NCI-H1092 (cell line): ENCODE measurements around the gene SSBP2.

Experiments used
- DNase-seq: peaks from one replicate; lab custom pipeline; 2025; lab: John Stamatoyannopoulos, UW

SSBP2 gene

GRCh38 chr5:81751009-81751835 is at the start of gene SSBP2:
TSS of gene SSBP2 (minus strand) at chr5:81751097. CDS start at chr5:81751042, 55 bp downstream.
- DNase-seq = peak; percentile 96

GRCh38 chr5:81795666-81796065 is 44.8 kb upstream of the SSBP2 start:
- no peak for DNase-seq

- no peak for DNase-seq
These were observed 43.3 kb upstream of the SSBP2 start for GRCh38 chr5:81794226-81794625.

GRCh38 chr5:81790336-81790735 is 39.4 kb upstream of the SSBP2 start:
- no peak for DNase-seq

- DNase-seq = no peak
These were observed 38.1 kb upstream of the SSBP2 start for GRCh38 chr5:81789033-81789432.

- DNase-seq = no peak
These were observed 37.4 kb upstream of the SSBP2 start for GRCh38 chr5:81788329-81788728.

GRCh38 chr5:81787474-81788242 is 36.8 kb upstream of the SSBP2 start:
- no peak for DNase-seq

- DNase-seq = no peak
These were observed 36.1 kb upstream of the SSBP2 start for GRCh38 chr5:81786991-81787390.

GRCh38 chr5:81786496-81786895 is 35.6 kb upstream of the SSBP2 start:
- DNase-seq = no peak

- DNase-seq = no peak
These were observed 34.4 kb upstream of the SSBP2 start for GRCh38 chr5:81785322-81785721.

GRCh38 chr5:81783401-81783800 is 32.5 kb upstream of the SSBP2 start:
- DNase-seq = no peak

- no peak for DNase-seq
These were observed 31.9 kb upstream of the SSBP2 start for GRCh38 chr5:81782811-81783210.

GRCh38 chr5:81779916-81780266 is 29.0 kb upstream of the SSBP2 start:
- no peak for DNase-seq

GRCh38 chr5:81779125-81779915 is 28.4 kb upstream of the SSBP2 start:
- DNase-seq = no peak

- no peak for DNase-seq
These were observed 27.7 kb upstream of the SSBP2 start for GRCh38 chr5:81778642-81779041.

GRCh38 chr5:81776258-81776657 is 25.4 kb upstream of the SSBP2 start:
- DNase-seq = no peak

- DNase-seq = no peak
These were observed 23.5 kb upstream of the SSBP2 start for GRCh38 chr5:81774374-81774773.

GRCh38 chr5:81773574-81773973 is 22.7 kb upstream of the SSBP2 start:
- no peak for DNase-seq

GRCh38 chr5:81773161-81773560 is 22.3 kb upstream of the SSBP2 start:
- DNase-seq = no peak

- DNase-seq = no peak
These were observed 21.6 kb upstream of the SSBP2 start for GRCh38 chr5:81772488-81772887.

- DNase-seq = no peak
These were observed 18.1 kb upstream of the SSBP2 start for GRCh38 chr5:81768935-81769452.

- no peak for DNase-seq
These were observed 17.0 kb upstream of the SSBP2 start for GRCh38 chr5:81767938-81768337.
